ENCODE results near the gene HACD3.
"Not testable (repeated sequence)": the region's sequence is repeated elsewhere in the genome, so short reads cannot be mapped to it uniquely, and the experiment has no call there.

The HACD3 gene

DNA sequence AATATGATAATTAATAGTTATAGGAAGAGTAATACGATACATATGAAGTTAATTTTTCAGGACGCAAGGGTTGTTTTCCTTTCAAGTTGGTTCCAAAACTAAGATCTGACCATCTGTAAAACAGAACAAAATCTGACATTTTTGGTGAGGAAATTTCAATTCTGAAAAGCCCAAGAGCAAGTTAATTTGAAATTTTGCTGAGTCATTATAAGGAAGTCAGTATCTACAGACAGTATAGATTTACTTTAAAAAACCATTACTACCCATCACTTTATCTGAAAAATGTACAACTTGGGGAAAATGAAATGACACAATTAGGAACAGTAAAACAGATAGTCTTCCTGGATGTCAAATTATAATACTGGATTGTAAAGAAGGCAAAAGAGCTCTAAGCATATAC, 68.2 kb downstream of the HACD3 start:
- DNase-seq (ENCODE audit: low read depth in 1 of 2, low spot score in 1 of 2) = no peak

DNA sequence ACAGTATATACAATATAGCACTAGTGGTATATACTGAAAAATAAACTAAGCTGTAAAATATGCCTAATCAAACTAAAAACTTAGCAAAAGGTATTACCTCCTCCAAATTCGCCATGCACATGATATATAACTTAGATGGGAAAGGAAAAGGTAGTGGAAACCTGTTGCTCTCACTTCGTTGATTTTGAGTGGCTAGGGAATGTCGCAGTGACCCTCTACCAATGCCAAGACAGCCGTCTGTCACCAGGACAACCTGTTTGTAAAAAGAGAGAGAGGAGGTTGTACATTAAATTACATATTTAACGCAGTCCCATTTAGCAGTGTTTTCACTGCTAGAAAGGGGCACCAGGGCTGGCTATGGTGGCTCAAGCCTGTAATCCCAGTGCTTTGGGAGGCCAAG, 69.4 kb downstream of the HACD3 start:
- DNase-seq (ENCODE audit: low read depth in 1 of 2, low spot score in 1 of 2) = no peak

- DNase-seq (ENCODE audit: low read depth in 1 of 2, low spot score in 1 of 2) = no peak
These were observed 72.9 kb downstream of the HACD3 start for GRCh38 chr15:65603134-65603533.

- no peak for DNase-seq (ENCODE audit: low read depth in 1 of 2, low spot score in 1 of 2)
These were observed 73.3 kb downstream of the HACD3 start for GRCh38 chr15:65603559-65603958.

DNA sequence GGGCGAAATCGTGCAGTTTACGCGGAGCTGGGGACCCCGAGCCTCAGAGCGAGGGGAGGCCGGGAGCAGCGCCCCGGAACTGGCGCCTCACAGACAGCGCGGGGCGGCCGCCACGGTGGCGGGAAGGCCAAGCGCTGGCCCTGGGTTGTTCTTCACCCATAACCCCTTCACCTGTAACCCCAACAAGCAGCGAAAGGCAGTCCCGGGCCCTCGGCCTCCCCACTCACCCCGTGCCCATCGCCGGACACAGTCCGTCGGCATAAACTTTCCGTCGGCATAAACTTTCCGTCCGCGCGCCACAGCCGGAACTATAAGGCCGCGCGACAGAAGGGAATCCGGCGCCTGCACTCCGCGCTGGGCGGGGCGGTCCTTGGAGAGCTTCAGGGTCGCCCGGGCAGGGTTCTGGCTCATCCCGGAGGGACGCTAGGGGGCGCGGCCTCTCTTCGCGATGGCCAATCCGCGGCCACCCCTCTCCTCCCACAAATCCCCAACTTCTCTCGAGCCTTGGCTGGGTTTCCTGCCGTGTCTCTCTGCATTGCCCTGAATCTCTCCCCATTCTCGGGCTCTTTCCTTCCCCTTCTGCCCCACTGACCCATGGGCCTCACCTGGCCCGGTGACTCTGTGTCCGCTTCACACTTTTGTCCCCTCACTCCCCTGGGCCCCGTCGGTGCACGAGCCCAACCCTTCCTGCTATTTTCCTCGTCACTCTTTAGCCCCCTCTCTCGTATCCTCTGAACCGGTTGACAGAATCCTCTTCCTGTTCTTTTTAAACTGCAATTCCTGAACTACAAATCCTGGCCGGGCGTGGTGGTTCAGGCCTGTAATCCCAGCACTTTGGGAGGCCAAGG, 80.8 kb downstream of the HACD3 start, which contains the start of gene INTS14:
TSS of gene INTS14 (minus strand) at position 261 of the 848 bp plus-strand sequence. CDS start 3,751 bp downstream, outside the sequence.
- DNase-seq (ENCODE audit: low read depth in 1 of 2, low spot score in 1 of 2) = peak; percentile 79 to 92

DNA sequence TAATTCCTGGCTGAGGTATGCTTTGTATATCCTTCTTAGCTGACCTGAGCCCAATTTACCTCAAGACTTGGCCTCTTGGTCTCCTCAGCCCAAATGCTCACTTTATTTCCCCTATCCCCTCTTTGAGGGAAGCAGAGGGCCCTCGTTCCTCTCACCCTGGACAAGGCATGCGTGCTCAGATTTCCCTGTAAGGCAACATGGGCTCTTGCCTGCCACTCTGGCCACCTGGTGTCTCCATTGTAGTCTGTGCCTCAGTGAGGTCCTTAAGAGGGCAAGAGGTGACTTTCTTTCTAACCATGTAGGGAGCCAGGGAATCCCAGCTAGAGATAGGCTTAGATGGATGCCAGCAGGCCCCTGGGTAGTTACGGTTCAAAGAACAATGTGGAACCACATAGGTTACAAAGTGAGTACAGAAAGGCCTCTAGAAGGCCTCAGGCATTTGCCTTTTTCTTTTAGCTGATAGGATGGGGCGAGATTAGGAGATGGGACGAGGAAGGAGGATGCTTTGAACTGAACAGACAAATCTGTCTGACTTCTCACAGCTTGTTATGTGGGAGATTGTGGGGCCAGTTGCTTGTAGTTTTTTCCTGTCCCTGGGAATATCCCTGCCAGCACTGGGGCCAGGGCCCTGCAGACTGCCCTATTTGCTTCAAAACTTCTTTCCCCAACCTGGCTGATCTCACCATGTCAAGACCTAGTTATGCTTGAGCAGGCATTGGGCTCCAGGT, 81.8 kb downstream of the HACD3 start:
- DNase-seq (ENCODE audit: low read depth in 1 of 2, low spot score in 1 of 2) = no peak

DNA sequence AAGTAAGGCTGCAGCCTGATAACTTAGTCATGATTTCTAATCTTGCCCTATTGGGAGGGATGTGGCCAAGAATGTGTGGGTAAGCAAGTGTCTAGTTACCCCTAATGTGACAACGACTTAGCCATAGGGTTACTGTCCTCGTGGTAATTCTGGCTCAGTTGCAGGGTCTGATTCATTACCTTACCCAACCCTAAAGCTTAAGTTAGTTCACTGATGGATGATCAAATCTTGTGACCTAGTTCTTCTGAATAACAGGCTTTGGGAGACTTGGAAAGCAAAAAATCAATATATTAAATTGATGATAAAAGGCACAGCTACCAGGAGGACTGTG, 82.3 kb downstream of the HACD3 start:
- no peak for DNase-seq (ENCODE audit: low read depth in 1 of 2, low spot score in 1 of 2)

- no peak for DNase-seq (ENCODE audit: low read depth in 1 of 2, low spot score in 1 of 2)
These were observed 82.9 kb downstream of the HACD3 start for GRCh38 chr15:65612949-65613744.

DNA sequence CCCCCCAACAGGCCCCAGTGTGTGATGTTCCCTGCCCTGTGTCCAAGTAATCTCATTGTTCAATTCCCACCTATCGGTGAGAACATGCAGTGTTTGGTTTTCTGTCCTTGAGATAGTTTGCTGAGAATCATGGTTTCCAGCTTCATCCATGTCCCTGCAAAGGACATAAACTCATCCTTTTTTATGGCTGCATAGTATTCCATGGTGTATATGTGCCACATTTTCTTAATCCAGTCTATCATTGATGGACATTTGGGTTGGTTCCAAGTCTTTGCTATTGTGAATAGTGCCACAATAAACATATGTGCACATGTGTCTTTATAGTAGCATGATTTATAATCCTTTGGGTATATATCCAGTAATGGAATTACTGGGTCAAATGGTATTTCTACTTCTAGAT, 85.6 kb downstream of the HACD3 start:
- DNase-seq (ENCODE audit: low read depth in 1 of 2, low spot score in 1 of 2) = not testable (repeated sequence)

- no peak for DNase-seq (ENCODE audit: low read depth in 1 of 2, low spot score in 1 of 2)
These were observed 88.4 kb downstream of the HACD3 start for GRCh38 chr15:65618560-65619109.

DNA sequence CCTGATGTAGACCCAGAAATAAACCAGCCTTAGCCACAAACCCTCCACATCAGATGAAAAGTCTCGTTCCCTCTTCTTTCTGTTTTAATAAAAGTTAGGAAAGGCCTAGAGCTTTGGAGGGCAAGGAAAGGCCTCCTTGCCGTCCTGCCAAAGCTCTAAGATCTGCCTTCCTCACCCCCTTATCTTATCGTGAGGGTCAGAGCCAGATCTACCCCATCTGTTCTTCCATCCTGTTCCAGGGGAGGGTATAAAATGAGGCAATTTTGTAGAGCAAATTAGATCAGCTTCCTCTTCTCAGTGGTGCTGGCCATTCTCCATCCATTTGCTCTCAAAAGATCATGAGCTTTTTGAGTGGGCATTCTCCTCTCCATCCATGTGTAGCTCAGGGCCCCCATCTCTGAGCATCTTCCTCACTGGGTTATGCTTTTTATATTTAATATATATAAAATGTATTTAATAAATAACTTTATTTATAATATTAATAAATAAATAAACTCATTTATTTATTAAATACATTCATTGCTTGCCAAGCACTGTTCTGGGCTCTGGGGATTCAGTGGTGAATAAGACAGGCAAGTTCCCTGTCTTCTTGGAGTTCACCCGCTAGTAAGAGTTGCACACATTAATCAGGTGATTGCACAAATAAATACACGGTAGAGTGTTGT, 89.5 kb downstream of the HACD3 start:
- DNase-seq (ENCODE audit: low read depth in 1 of 2, low spot score in 1 of 2) = no peak

GRCh38 chr15:65620833-65621232, 90.6 kb downstream of the HACD3 start:
- no peak for DNase-seq (ENCODE audit: low read depth in 1 of 2, low spot score in 1 of 2)

DNA sequence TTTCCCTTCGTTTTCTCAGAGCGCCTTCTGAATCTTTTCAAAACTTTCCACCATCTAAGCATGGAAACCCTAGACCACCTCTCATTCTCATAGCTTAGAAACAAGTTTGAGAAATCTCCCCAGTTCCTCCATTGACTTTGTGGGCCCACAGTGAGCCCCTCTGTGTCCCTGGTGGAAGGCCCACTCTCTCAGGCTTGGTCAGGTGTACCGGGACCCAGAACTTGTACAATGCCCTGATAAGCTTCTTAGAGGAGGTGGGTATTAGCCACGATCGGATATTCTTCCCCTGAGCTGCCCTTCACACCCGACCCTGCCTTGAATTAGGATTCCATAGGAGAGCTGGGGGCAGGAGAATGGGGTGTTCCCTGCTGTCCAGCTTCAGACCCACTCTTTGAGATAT, 91.4 kb downstream of the HACD3 start, which contains the start of gene SLC24A1:
TSS of gene SLC24A1 (plus strand) at position 301 of the 400 bp plus-strand sequence. CDS start 2,143 bp downstream, outside the sequence.
- DNase-seq (ENCODE audit: low read depth in 1 of 2, low spot score in 1 of 2) = no peak

DNA sequence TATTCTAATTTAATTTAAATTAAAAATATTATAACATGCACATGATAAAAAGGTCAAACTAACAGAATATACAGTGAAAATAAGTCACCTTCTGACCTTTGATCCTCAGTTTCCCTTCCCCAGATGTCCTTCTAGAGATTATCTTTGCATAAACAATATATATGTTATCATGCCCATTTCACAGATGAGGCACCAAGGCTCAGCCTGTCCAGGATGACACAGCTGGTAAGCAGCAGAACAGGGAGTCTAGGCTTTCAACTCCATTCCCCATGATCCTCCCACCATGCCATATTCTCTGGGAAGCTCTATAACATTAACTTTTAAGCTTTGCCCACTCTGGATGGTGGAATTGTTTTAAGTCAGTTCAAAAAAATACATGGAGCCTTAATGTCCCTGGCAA, 92.8 kb downstream of the HACD3 start:
- no peak for DNase-seq (ENCODE audit: low read depth in 1 of 2, low spot score in 1 of 2)

DNA sequence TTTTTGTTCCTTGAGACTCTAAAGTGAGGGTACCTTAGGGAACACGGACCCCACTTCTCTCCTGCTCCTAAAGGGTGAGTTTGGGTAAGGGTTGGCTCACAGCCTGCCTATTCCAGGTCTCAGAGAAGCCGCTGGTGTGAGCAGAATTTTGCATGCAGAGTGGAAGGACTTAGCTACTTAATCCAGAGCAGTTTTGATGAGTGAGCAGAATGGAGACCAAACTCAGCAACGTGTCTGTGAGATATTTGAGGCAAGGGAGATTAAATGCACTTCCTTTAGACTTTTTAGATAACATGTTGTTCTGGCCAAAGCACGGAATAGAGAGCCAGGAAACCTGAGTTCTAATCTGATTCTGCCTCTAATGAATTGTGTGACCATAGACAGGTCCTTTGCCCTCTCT, 96.6 kb downstream of the HACD3 start:
- DNase-seq (ENCODE audit: low read depth in 1 of 2, low spot score in 1 of 2) = no peak
